Stimulated activated CD8-positive, alpha-beta memory T cell treated with anti-CD3 and anti-CD28 coated beads, Interleukin-15, amount 100 ng/mL, for 48 hours (primary cell): ENCODE results near the gene RAMP1.

ENCODE experiments used
- DNase-seq, 2 donors: peaks; one replicate each; pipeline ENCODE4 v3.0.0-alpha.2; 2020; ENCODE audit warnings: low read depth in 2 of 2

The RAMP1 gene

GRCh38 chr2:237951878-237952277 is 92.5 kb downstream of the RAMP1 start:
- DNase-seq = no peak

GRCh38 chr2:237952851-237953250 is 93.4 kb downstream of the RAMP1 start:
- no peak for DNase-seq

DNA sequence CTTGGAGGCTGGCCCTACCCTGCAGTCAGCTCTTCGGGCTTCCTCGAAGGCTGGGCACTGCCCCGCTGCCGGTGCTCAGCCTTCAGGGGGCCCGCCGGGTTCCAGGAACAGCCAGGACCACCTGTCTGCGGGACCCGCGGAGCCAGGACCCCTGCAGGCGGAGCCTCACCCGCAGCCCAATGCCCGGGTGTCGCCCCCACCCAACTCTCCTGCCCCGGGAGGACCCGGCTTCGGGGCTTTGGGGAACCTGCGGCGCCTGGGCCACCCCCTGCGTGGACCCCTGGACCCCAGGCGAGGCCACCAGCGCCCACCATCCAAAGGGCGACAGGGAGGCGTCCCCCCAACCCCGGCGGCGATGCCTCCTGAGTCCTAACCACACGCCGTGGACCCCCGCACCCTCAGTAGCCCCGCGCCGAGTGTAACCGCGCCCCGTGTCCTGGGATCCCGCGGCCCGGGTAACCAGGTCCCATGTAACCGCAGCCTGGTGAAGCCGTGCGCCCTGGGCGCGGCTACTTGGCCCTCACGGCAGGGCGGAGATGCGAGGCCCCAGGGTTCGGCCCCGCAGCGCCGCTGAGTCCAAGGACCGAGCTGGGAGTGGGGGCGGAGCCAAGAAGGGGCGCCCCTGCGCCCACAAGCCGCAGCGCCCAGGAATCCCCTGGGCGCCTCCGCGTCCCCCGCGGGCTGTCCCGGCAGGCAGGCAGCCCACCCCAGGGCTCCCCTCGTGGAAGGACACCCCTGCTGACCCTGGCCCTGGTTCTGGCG is 96.4 kb downstream of the RAMP1 start:
- DNase-seq = no peak

GRCh38 chr2:237956402-237956736 is 96.9 kb downstream of the RAMP1 start:
- no peak for DNase-seq

DNA sequence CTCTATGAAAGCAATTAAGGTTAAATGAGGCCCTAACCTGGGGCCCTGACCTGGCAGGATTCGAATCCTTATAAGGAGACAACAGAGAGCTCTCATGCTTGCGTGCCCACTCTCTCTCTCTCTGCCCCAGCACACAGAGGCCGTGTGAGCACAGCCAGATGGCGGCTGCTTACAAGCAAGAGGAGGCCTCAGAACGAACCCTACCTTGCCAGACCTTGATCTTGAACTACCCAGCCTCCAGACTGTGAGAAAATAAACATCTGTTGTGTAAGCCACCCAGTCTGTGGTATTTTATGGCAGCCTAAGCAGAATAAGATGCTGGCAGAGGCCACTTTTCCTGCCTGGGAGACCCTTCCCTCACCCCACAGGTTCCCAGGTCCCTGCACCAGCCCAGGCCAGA is 102.2 kb downstream of the RAMP1 start:
- DNase-seq = no peak
